KBM-7 (cell line): ENCODE data around the gene SEMA5B.

Source experiments
- DNase-seq: peaks from one replicate; pipeline ENCODE4 v3.0.0-alpha.2; 2015
- in situ Hi-C: fragments of 300-500 bp; cut with MboI; formaldehyde crosslinking; loops from 2 replicates; pipeline ENCODE4 v1.14.3; 2020; ENCODE audit warnings: low sequenced_read_pairs, low pct_unique_long_range_greater_than_20kb, mixed read lengths

SEMA5B gene

DNA sequence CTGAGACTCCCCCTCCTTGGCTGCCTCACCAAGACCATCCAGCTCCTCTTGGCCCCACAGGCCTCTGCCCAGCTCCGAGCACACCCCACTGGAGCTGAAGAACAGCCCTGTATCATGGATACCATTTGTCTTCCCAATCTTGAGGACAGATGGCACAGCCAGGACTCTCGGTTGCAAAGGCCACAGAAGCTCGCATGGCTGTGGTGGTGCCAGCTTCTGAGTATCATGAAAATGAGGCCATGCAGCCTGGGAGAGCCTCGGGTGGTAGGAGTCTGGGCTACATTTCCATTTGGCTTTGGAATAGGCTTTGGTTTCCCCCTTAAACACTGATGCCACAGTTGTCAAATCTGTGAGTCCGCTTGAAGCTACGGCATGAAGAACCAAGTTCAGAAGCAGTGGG lies 106.6 kb downstream of the SEMA5B start:
- no peak for DNase-seq
- in situ Hi-C loops, result no loop called here

DNA sequence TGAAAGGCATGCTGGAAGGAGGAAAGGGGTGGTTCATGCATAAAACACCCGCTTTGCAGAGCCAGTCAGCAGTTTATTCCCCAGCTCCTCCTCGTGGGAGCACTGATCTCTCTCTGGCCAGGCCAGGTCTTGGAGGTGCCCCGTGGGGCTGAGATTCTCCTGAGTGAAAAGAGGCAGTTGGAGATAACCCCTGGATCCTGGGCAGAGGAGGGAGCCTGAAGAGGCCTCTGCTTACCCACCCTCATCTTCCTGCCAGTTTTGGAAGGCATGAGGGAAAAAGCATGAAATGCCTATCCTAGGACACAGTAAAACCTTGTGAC lies 108.3 kb downstream of the SEMA5B start:
- no peak for DNase-seq
- in situ Hi-C loops, result no loop called here

DNA sequence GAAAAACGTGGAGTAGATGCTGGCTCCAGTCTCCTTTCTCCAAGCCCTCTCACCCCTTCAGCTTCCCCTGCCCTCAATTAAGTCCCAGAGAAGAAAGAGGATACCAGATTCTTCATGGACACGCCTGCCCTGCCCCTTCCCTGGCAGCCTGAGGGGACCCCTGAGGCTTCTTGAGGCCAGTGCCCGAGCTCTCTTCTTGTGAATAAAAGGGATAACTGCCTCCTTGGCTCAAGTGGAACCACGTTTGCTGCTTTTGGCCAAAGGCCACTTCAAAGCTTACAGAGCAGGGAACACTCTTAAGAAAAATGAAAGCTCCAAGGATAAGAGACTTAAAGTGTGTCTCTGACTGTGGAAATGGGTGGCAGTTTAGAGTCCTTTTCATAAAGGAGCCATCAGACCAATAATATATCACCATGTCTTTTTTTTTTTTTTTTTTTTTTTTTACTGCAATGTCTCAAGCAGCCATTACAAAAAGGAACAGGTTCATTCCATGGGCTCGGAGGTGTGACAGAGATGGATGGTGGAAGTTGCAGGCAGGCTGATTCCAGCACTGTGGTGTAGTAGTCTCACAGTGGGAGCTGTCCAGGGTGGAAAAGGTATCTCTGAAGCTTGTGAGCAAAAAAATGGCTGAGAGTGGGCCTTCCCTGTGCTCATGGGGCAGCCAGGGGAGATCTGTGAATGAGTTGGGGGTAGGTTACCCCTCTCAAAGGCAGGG lies 108.8 kb downstream of the SEMA5B start:
- DNase-seq, result no peak
- in situ Hi-C loops, result no loop called here

DNA sequence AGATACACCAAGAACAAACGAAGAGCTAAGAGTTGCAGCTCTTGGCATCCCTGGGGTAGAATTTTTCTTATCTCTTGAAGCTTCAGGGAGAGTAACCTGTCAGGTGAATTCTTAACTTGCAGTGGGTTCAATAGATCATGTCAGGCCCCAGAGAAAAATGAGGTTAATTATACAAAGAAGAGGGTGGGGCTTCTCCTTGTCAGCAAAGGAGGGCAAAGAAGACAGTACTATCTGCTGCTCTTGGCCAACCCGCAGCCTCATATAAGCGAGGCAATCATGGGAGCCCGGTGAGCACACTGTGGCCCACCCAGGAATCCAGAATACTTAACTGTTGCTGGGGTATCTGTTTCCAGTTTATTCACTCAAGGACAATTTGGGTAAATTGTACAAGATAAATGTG lies 110.2 kb downstream of the SEMA5B start:
- DNase-seq, result no peak
- in situ Hi-C loops, result no loop called here

DNA sequence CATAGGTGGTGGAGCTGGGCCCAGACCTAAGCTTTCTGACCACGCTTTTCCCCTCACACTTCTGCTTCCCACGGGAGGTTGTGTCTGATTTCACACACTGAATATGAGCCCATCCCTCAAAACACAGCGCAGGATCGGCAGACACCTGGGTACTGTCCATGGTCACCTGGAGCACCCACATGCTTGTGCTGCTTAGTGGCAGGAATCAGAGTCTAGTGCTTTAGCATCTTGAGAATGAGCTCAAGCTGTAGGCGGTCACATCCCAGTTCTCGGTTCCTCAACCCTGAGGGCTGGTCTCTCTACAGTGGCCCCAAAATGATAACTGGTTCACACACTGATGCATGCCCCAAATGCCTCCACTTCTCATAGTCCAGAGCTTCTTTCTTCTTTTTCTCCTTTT lies 111.0 kb downstream of the SEMA5B start:
- no peak for DNase-seq
- in situ Hi-C loops, result no loop called here

DNA sequence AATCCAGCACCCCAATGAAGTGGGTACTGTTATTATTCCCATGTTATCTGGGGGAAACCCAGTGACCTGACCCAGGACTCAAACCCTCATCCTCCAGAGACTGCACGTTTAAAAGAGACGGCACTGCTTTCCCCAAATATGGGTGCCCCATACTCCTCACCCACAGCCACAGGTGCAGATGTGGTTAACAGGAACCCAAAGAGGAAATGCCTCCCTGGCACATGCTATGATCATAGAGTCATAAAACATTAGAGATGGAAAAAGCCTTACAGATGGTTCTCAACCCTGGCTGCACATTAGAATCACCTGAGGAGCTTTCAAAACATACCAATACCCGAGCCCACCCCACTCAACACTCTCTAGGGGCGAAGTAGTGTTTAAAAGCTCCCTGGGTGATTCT lies 111.5 kb downstream of the SEMA5B start:
- no peak for DNase-seq
- in situ Hi-C loops, result no loop called here

DNA sequence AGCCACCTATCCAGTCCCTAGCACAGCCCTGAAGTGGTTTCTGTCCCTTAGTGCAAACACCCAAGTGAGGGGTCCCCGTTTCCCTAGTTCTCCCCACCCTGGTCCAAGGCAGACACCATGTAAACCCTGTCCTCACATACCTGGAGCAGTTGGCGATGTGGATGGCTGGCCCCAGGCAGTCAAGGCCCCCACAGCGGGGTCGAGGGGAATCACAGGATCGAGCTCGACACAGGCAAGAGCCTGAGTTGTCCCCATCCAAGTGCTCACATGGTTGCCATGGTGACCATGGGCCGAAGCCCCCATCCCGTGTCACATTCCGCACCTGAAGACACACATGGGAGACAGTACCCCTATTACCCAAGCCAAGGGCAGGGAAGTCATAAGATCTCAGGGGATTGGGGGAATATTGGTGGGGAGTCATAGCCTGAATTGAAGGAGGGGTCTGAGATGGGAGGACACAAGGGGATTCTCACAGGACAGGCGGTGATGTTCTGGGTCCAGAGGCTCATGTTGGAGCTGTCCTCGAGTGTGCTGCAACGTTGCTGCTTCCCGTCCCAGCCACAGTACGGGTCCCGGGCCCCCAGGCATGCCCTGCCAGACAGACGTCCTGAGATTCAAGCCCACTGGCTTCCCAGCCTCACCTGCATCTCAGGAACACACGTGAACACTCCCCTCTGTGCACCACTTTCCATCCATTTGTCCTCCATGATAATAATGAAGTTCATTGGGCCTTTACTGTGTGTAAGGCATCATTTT lies 112.1 kb downstream of the SEMA5B start:
- in situ Hi-C loops, result no loop called here

DNA sequence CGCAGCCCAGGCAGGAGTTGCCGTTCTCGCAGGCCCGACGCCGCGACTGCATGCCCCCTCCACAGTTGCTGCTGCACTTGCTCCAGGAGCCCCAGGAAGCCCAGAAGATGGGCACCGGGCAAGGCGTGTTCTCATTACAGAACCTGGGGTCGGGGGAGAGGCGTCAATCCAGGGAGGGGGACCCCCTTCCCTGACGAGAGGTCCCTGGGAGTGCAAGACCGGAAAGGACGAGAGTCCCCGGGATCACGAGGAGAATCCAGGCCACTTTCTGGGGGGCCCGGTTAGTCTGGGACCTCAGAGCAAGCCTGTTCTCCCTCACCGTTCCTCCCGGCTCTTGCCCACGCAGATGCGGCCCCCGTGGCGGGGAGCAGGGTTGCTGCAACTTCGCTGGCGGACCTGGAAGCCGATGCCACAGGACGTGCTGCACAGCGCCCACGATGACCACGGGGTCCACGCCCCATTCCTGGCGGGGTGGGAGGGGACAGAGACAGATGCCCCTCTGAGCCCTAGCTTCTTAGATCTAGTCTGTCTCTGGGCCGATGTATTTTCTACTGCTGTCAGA lies 113.9 kb downstream of the SEMA5B start:
- in situ Hi-C loops, result no loop called here
- DNase-seq, result no peak

More for the DNA sequence above, 112.1 kb downstream of the SEMA5B start:
- no peak for DNase-seq

DNA sequence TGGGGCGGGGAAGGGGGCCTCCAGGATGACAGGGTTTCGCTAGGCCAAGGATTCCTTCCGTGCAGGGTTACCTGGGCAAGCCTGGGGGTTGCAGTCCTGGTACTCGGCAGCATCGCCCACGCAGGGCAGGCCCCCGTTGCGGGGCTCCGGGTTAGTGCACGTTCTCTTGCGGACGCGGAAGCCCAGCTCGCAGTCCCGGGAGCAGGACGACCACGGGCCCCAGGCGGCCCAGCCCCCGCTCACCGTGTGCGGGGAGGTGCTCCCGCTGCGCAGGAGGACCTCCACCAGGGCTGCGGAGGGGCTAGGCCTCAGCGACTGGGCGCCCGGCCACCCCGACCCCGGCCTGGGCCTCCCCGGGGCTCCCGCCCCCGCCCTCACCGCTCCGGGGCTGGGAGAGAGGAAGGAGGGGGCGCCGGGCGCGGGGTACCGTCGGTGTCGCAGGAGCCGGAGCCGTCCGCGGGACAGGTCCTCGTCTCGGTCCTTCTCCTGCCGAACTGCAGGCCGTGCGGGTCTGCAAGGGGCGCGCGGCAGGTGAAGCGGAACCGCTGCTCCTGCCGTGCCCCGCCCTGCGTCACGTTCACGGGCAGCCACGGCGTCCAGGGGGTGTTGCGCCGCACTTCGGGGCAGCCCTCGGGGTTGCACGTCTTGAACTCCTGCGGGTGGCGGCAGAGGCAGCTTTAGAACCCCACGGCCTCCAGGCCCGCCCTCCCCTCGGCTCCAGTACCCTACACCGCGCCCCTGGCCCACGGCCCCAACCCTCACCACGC lies 114.6 kb downstream of the SEMA5B start:
- in situ Hi-C loops, result no loop called here

DNA sequence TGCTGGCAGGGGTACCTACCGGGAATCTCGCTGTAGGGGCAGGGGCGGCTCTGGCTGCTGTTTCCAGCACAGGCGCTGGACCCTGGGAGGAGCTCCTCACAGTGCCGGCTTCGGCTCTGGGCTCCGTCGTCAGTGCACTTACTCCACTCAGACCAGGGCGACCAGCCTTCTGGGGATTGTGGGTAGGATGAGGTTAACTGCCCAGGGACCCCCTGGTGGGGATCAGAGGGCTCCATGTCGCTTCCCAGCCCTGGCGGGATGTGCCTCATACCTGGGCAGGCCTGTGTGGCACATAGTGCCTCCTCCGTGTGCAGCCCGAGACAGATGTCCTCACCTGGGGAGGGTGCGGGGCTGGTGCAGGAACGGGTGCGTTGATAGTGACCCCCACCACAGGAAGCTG lies 115.7 kb downstream of the SEMA5B start:
- DNase-seq, result no peak
- in situ Hi-C loops, result no loop called here

More for the DNA sequence above, 114.6 kb downstream of the SEMA5B start:
- DNase-seq, result no peak

DNA sequence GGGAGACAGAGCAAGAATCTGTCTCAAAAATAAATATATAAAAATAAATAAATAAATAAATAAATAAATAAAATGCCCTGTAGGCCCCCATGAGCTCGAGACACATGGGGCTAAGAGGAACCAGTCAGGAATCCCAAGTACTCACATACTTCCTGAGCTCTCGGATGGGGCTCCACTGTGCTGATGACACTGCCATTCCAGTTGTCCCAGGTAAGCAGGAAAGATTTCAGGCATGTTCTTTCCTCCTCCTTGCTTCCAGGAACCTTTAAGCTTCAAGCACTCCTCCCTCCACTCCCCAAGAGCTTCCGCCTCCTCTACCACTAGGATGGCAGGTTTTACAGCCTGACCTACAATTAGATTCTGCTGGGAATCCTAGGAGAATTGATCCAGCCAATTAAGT lies 119.3 kb downstream of the SEMA5B start:
- DNase-seq, result no peak
- in situ Hi-C loops, result no loop called here

DNA sequence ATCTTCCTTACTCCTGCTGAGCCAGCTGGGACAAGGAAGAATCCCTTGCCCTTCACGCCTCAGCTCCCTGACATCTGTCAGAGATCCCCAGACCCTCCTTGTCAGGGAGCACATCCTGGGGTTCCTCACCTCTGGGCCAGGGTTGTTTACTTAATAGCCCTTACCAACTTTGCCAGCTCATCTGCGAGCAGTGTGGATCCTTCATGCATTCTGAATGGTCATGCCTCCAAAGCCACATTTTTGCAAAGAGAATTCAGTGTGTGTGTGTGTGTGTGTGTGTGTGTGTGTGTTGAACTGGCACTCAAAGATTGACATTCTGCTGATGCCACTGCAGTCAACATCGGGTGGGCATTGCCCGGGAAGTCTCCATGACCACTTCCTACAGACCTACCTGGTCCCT lies 120.1 kb downstream of the SEMA5B start:
- DNase-seq, result no peak
- in situ Hi-C loops, result no loop called here

DNA sequence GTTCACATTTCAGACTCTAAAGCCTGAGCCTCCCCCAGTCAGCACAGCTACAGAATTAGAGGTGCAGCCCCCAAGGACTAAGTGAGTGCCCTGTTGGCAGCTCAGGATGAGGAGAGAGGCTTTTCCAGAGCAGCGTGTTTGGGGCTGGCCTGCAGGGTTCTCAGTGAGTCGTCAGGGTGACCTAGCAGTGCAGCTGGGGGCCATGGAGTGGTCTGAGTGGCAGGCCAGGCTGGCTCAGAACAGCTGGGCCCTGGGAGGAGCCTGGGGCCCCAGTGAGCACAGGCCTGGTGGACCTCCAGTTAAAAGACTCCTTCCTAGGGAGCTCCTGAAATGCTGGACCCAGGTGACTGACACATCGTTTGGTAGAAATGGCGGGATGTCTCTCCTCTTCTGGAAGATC lies 124.4 kb downstream of the SEMA5B start:
- in situ Hi-C loops, result no loop called here
- DNase-seq, result no peak

DNA sequence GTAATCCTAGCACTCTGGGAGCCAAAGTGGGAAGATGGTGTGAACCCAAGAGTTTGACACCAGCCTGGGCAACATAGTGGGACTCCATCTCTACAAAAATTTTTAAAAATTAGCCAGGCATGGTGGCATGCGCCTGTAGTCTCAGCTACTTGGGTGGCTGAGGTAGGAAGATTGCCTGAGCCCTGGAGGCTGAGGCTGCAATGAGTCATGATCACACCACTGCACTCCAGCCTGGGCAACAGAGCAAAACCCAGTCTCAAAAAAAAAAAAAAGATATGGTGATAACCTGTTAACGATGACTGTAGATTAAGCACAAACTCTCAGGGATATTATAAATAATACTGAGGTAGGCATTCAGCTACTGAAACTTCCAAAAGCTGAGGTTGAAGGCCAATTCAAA lies 125.2 kb downstream of the SEMA5B start:
- in situ Hi-C loops, result no loop called here
- DNase-seq, result no peak

DNA sequence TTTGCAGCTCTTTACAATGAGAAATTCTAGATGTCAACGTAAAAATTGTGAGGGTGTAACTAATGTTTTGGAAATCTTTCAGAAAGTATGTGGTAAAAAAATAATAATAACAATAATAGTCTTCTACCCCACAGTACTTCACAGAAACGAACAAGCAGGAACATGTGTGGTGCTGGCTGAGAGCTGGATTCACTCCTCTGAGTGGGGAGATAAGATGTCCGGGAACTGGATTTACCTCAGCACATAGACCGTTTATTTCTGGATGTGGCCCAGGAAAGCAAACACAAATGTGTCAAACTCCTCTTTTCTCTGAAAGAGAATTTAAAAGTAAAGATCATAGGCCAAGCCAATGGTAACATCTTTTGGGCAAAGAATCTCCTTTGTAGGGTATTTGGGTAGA lies 129.3 kb downstream of the SEMA5B start:
- DNase-seq, result no peak
- in situ Hi-C loops, result no loop called here

DNA sequence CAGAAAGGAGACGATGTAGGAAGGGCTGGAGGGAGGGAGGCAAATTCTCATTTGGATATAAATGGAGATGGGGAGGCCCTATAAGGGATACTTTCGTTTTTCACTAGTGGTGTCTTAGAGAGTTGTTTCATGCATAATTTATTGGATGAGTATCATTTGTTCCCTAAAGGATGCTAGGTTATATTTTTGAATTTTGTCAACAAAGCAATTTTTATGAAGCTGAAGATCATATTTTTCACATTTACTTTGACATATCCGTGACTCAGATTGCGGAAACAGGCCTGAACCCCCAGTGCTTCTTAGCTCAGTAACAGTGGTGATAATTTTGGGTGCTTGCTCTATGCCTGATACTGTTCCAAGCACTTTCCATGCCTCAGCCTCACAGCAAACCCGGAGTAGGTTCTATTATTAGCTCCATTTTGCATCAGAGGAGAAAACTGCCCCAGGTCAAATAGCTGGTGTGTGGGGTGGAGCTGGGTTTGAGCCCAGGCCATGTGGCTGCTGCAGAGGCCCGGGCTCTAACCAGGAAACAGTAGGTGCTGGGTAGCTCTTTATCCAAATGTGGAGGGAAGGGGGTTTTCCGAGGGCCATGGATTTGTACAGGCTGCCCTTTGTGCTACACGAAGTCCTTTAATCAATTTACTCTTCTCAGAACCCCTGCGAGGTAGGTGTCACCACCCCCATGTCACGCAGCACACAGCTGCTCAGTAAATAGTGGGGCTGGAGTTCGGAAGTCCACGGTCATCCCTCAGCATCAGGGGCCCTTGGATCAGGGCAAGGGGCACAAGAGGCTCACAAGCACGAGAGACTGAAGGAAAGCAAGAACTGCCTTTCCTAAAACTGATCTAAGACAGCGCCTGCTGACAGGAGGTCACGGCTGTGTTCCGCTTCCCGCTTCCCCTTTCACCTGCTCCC lies 133.6 kb downstream of the SEMA5B start:
- DNase-seq, result no peak
- in situ Hi-C loops, result no loop called here

DNA sequence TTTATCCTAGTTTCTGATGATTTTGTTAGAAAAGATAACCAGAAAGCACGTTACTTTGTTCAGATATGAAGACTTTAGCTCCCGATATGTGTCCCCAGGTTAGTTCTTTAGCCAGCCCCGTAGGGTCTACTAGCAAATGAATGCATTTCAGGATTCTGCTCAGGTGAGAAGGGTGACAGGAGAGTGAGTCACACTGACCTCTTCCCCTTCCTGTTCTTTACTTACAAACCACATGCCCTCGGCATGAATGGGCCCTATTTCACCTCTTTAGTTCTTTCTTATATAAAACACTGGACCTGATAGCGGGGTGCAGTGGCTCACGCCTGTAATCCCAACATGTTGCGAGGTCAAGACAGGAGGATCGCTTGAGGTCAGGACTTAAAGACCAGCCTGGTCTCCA lies 134.3 kb downstream of the SEMA5B start:
- DNase-seq, result no peak
- in situ Hi-C loops, result no loop called here

DNA sequence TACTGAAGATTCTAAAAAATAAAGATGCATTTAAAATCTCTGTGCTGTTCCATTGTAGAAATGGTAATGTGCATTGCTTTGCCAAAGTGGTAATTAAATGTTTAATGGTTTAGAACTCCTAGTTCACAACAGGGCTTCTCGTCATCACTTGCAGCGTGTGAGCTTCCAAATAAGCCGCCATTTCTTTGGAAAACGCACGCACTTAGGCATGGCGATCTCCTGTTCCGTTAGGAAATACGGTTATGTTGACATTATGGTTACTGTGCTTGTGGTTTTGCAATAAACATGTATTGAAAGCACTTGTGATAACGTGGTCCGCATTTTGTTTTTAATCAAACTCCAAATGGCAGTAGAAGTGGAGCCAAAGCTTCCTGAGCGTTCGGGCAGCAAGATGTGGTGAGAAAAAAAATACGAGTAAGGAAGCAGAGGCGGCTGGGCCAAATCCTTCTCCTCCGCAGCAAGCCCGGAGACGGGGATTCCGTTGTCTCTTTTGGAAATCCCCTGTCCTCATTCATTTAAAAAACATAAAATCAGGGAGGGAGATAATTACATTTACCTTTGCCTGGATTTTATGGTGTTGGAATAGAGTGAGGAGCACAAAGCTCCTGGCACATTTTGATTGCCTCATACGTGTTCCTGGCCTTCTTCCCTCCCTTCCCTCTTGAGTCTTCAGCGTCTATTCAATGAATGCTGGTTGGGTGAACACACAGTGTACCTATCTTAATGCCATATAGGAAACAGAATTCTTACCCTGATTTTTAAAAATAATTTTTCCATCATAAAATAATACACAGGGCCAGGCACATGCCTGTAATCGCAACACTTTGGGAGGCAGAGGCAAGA lies 135.2 kb downstream of the SEMA5B start:
- DNase-seq, result no peak
- in situ Hi-C loops, result no loop called here
